ENCODE data around the gene KCNJ11.
A peak's percentile ranks its signal among the peaks of the same experiment; 100 is the strongest.

Gene KCNJ11

DNA sequence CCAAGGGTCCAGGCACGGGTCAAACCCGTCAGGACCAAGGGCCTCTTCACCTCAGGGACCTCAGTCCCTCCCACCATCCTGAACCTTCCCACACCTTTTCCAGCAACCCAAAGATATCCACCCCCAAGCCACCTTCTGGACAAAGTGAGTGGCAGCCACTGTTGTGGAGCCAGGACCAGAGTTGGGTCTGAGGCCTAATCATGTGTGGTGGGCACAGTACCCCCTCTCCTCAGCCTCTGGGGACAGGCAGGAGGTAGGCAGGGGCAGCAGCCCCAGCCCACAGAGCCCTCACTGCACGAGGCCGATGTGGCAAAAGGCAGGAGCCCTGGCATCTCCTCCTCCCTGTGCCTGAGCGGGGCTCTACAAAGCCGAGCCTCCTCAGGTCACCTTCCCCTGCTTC is 2.5 kb downstream of the KCNJ11 start:
- no peak overlapping the region for H3K27ac ChIP-seq
- TF ChIP-seq ZFX (IDR thresholded peaks at IDR 0.05; ENCODE audit: borderline replicate concordance) (no peak), CTCF (IDR thresholded peaks at IDR 0.05) (no peak)

DNA sequence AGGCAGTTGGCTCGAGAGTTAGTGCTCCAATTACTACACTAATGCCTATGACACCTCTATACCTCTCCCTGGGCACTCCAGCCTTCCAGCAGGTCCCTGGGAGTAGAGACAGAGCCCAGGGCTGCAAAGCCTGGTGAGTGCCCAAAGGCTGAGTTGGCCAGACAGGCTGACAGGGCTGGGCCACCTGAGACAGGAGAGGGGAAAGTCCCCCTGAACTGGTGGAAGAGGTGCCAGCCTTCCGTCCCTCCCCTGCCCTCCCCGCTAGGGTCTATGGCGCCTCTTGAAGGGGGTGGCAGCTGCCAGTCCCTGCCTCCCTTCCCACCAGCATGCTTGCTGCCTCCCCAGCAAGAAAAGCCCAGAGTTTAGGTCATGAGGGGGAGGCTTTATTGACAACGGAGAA is 3.0 kb downstream of the KCNJ11 start:
- H3K27ac ChIP-seq: no peak overlapping the region
- TF ChIP-seq ZFX (IDR thresholded peaks at IDR 0.05; ENCODE audit: borderline replicate concordance) (no peak), CTCF (IDR thresholded peaks at IDR 0.05) (no peak)

DNA sequence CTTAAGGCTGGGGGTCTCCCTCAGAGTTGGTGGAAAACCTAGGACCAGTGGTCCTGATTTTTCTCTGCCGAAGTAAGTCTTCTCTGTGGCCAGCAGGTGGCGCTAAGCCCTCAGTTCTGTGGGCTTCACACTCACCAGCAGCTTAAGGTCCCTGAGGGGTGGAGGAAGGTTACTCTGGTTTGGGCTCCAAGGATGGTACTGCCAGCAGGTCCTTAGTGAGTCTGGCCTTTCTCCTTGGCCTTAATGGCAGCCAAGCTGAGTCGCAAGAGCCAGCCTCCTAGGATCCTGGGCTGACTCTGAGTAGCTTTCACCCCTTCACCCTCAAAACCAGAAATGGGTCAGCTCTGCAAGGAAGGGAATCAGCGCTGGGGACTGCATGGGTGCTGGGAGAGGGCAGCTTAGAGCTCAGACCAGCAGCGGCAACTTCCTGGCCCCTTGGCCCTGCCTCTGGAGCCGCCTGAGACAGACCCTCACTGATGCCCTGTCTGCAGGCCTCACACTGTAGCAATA is 4.4 kb downstream of the KCNJ11 start:
- no peak overlapping the region for H3K27ac ChIP-seq
- TF ChIP-seq ZFX (IDR thresholded peaks at IDR 0.05; ENCODE audit: borderline replicate concordance): no peak
- TF ChIP-seq CTCF (IDR thresholded peaks at IDR 0.05): peak; percentile 90

- no peak for TF ChIP-seq CTCF (IDR thresholded peaks at IDR 0.05)
- TF ChIP-seq ZFX (IDR thresholded peaks at IDR 0.05; ENCODE audit: borderline replicate concordance): no peak
- H3K27ac ChIP-seq: no peak overlapping the region
Observed at GRCh38 chr11:17383461-17383860, 5.0 kb downstream of the KCNJ11 start.

- no peak overlapping the region for H3K27ac ChIP-seq
- TF ChIP-seq CTCF (IDR thresholded peaks at IDR 0.05): no peak
- no peak for TF ChIP-seq ZFX (IDR thresholded peaks at IDR 0.05; ENCODE audit: borderline replicate concordance)
Observed at GRCh38 chr11:17382046-17382728, 6.3 kb downstream of the KCNJ11 start.

- TF ChIP-seq CTCF (IDR thresholded peaks at IDR 0.05): no peak
- TF ChIP-seq ZFX (IDR thresholded peaks at IDR 0.05; ENCODE audit: borderline replicate concordance): no peak
- no peak overlapping the region for H3K27ac ChIP-seq
Observed at GRCh38 chr11:17381156-17381555, 7.3 kb downstream of the KCNJ11 start.

- TF ChIP-seq CTCF (IDR thresholded peaks at IDR 0.05) (no peak), ZFX (IDR thresholded peaks at IDR 0.05; ENCODE audit: borderline replicate concordance) (no peak)
- no peak overlapping the region for H3K27ac ChIP-seq
Observed at GRCh38 chr11:17379383-17380180, 8.9 kb downstream of the KCNJ11 start.
